Endometrial microvascular endothelial cells (primary cell): ENCODE data around the gene ILKAP. TPM values are rescaled to one million over a fixed set of nuclear protein-coding genes. Genes with fewer than 3 reads are reported as not detected.

ENCODE experiments used
- in situ Hi-C: cut with HindIII; loops from 2 replicates; pipeline ENCODE4 v1.10.0; 2017; ENCODE audit warnings: low sequenced_read_pairs, low pct_unique_long_range_greater_than_20kb; ENCODE audit errors: inconsistent ontology term
- total RNA-seq: library from RNA; depleted of rRNA; stranded (reverse); fragments of >200 nt; gene quantifications from one replicate; pipeline ENCODE4 v1.2.3, GENCODE V29; 2015; ENCODE audit errors: inconsistent ontology term

The ILKAP gene
- total RNA-seq, 1 donor from 2014 or later, result 24.2 TPM

DNA sequence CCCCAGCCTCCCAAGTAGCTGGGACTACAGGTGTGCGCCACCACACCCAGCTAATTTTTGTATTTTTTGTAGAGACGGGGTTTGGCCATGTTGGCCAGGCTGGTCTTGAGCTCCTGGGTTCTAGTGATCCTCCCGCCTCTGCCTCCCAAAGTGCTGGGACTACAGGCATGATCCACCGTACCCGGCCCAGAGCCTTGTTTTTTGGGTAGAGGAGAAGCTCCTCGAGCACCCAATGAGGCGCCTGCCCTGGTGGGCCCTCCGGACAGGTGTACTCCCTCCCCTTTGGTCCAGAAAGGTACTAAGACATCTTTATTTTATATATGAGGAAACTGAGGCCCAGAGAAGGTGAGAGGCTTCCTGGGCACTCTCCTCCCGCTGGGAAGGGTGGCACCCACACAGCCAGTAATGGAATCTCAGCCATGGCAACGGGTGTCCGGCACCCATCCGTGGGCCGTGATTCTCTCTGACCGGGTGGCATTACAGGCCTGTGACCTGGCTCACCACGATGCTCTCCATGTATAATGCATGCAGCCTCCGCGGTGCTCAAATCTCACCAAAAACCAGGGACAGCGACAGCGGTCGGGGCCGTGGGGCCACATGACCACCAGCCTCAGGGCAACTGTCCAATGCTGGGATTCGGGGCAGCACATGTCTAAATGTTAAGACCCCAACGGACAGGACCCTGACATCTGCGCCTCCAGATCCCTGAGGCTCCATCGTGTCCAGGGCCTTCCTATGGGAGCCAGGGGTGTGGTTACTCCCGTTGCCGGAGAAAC is 81.8 kb downstream of the ILKAP start:
- in situ Hi-C loops, result no loop called here

DNA sequence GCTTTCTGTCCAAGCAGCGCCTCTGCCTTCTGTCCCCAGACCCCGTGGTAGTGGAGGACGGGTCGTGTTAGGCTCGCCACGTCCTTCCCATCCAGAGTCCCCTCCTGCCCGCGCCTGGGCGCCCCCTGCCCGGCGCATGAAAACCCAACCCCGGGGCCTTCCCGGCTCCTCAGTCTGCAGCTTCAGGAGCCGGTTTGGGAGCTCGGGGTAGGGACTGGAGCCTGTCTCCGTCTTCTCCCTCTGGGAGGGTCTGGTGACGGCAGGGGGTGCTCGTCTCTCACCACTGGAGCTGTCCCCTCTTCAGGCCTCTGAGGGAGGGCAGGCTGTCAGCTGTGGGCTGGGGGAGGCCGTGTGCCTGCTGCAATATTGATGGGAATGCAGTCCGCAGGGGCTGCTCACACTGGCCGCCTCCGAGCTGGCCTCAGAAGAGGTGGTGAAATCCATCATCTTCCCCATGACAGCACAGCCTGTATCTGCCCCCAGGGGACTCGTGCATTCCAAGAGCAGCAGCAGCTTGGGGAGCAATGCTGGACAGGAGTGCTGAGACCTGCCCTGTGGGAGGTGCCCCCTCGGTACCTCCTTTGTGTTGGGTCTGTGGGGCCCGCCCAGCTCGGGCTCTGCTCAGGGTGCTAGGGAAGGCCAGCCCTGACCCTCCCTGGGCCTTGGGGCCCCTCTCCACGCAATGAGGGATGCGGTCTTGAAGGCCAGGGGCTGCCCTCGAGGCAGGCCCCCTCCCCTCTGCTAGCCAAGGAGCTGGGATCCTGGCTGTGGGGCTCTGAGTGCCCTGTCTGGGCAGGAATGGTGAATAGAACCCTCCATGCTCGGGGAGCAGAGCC is 82.8 kb downstream of the ILKAP start:
- in situ Hi-C loops, result no loop called here

Other genes with a start within 250 kb of the ILKAP start
- 70.3 TPM for gene UBE2F, start 236.7 kb downstream of the ILKAP start, total RNA-seq
- gene SCLY, start 142.7 kb downstream of the ILKAP start, total RNA-seq, result 40.5 TPM
- not detected for gene ESPNL, start 103.4 kb downstream of the ILKAP start, total RNA-seq
- gene KLHL30, start 65.0 kb downstream of the ILKAP start, total RNA-seq, result not detected
- not detected for gene ERFE, start 44.7 kb downstream of the ILKAP start, total RNA-seq
- gene HES6, start 36.3 kb upstream of the ILKAP start, total RNA-seq, result 1.1 TPM
- 1.4 TPM for gene PER2, start 84.9 kb upstream of the ILKAP start, total RNA-seq
- 3.5 TPM for gene TRAF3IP1, start 116.8 kb upstream of the ILKAP start, total RNA-seq
- 19.0 TPM for gene ASB1, start 223.2 kb upstream of the ILKAP start, total RNA-seq